Measurements from ENCODE around the gene IBTK.

DNA sequence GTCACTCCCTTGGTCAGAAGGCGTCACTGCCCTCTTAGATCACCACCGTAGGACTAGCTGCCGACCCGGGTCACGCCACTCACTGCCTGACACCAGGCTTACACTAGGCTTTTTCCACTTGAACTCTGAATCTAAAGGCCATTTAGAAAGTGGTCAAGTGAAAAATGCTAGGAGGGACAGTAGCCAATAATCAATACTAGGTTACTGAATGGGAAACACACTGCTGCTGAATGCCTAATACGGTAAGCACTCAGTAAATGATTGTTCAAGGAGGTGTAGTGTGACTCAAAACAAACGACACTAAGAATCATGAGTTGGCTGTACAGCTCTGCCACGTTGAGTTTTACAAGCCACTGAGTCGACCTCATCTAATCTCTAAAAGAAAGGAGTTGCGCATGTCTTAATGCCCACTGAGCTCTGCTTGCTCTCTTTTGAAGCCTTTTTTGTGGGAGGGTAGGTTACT, 760 bp upstream of the IBTK start:
- TF ChIP-seq POLR2A (IDR thresholded peaks at IDR 0.05; ENCODE audit: low read depth, low read length): no peak
- TF ChIP-seq POLR2AphosphoS5 (IDR thresholded peaks at IDR 0.05; ENCODE audit: low read depth, low read length): no peak
- TF ChIP-seq TAF1 (IDR thresholded peaks at IDR 0.05; ENCODE audit: low read depth, low read length): no peak
- TF ChIP-seq PAX5 (IDR thresholded peaks at IDR 0.05; ENCODE audit: insufficient read depth, low read length, severe bottlenecking): no peak
- no peak for TF ChIP-seq SPI1 (IDR thresholded peaks at IDR 0.05; ENCODE audit: low read depth, low read length)
- no peak for TF ChIP-seq POU2F2 (IDR thresholded peaks at IDR 0.05; ENCODE audit: low read depth, low read length)

Measured in GM12891 (cell line).